ENCODE data around the gene TRMT61A. TPM values are rescaled to one million over a fixed set of nuclear protein-coding genes. Genes with fewer than 3 reads are reported as not detected.

The TRMT61A gene
- polyA plus RNA-seq, 1 donor from 2014 or later, result 8.2 TPM

DNA sequence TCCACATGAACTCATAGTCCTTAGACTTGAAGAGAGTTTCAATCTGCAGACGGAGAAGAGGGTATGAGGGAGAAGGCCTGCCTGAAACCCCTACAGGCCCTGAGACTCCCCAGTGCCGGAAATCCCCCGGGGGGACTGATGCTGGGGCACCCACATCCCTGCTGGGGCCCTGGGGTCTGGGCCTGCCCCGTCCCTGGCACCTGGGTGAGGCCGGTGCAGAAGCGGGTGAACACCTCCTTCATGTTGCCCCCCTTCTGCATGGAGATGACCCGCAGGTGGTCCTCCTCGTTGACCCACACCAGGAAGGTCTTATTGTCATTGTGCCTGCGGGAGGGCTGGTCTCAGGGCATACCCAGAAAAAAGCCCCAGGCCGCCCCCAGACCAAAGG, 8.7 kb upstream of the TRMT61A start:
- H3K4me3 ChIP-seq (ENCODE audit: low read length), result peak overlapping the region; percentile 91
- no peaks in the 10 kb centered on the region for H3K9me3 ChIP-seq (ENCODE audit: low read length)
- no peaks in the 10 kb centered on the region for H3K9me2 ChIP-seq (ENCODE audit: insufficient read depth, low read length)
- no peak overlapping the region for H2AFZ ChIP-seq (ENCODE audit: low read depth, low read length)
- H3K4me2 ChIP-seq (ENCODE audit: low read length), result peak overlapping the region; percentile 44
- peaks cover 7% of the 10 kb centered on the region for H3K36me3 ChIP-seq (ENCODE audit: insufficient read depth, low read length)
- peak overlapping the region; percentile 90 for H3K27ac ChIP-seq (ENCODE audit: low read length)
- no peaks in the 10 kb centered on the region for H3K27me3 ChIP-seq (ENCODE audit: insufficient read depth, low read depth, low read length)
- H3K9ac ChIP-seq (ENCODE audit: low read length), result peak overlapping the region; percentile 97
- H3F3A ChIP-seq (ENCODE audit: insufficient read depth, low read length, poor library complexity, severe bottlenecking), result no peaks in the 10 kb centered on the region
- peaks cover 19% of the 10 kb centered on the region for H4K20me1 ChIP-seq (ENCODE audit: insufficient read depth)
- H3K79me2 ChIP-seq (replicated peaks; ENCODE audit: insufficient read depth, low read length), result peaks cover 16% of the 10 kb centered on the region
- TF ChIP-seq MXI1 (conservative IDR thresholded peaks at IDR 0.05; ENCODE audit: poor library complexity, severe bottlenecking), result no peak
- TF ChIP-seq TAF1 (IDR thresholded peaks at IDR 0.05; ENCODE audit: low read depth), result no peak

DNA sequence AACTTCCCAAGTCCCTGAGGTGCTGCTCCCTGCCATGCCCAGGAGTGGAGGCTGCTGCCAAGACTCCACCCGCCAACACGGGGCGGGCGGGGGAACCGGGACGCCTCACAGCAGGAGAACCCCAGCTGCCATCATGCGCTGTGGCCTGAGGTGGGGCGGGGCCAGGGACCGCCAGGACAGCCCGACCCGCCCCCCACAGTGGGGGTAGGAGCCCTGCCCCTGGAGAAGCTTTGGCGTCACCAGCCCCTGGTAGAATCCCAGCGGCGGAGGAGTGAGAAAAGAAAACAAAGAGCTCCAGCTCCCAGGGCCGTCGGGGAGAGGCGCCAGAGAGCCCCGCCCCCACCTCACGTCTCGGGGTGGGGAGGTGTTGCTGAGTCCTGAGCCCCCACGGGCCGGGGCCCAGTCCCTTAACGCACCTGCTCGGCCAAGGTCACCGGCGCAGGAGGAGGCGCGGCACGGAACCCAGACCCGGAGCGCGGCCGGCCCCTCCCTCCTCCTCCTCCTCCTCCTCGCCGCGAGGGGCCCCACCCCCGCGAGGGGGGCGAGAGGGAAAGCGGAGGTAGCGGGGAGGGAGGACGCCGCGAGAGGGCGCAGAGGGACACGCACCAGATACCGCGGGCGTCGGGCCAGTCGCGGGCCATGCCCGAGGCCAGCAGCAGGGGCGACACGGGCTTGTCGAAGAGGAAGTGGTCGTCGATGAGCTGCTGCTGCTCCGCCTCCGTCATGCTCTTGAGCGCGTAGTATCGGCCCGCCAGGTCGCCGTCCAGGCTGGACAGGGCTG, 8.1 kb upstream of the TRMT61A start:
- Histone ChIP-seq H3F3A (ENCODE audit: insufficient read depth, low read length, poor library complexity, severe bottlenecking) (no peaks in the 10 kb centered on the region), H3K27me3 (ENCODE audit: insufficient read depth, low read depth, low read length) (no peaks in the 10 kb centered on the region), H2AFZ (ENCODE audit: low read depth, low read length) (no peak overlapping the region), H3K27ac (ENCODE audit: low read length) (peak overlapping the region; percentile 90), H4K20me1 (ENCODE audit: insufficient read depth) (peaks cover 19% of the 10 kb centered on the region), H3K9me3 (ENCODE audit: low read length) (no peaks in the 10 kb centered on the region), H3K79me2 (replicated peaks; ENCODE audit: insufficient read depth, low read length) (peaks cover 16% of the 10 kb centered on the region), H3K4me3 (ENCODE audit: low read length) (peak overlapping the region; percentile 91), H3K36me3 (ENCODE audit: insufficient read depth, low read length) (peaks cover 7% of the 10 kb centered on the region), H3K4me2 (ENCODE audit: low read length) (peak overlapping the region; percentile 44), H3K9ac (ENCODE audit: low read length) (peak overlapping the region; percentile 97), H3K9me2 (ENCODE audit: insufficient read depth, low read length) (no peaks in the 10 kb centered on the region)
- TF ChIP-seq TAF1 (IDR thresholded peaks at IDR 0.05; ENCODE audit: low read depth), result no peak
- TF ChIP-seq EP300 (conservative IDR thresholded peaks at IDR 0.05; ENCODE audit: poor library complexity, severe bottlenecking), result no peak
- TF ChIP-seq, protein P1, sequence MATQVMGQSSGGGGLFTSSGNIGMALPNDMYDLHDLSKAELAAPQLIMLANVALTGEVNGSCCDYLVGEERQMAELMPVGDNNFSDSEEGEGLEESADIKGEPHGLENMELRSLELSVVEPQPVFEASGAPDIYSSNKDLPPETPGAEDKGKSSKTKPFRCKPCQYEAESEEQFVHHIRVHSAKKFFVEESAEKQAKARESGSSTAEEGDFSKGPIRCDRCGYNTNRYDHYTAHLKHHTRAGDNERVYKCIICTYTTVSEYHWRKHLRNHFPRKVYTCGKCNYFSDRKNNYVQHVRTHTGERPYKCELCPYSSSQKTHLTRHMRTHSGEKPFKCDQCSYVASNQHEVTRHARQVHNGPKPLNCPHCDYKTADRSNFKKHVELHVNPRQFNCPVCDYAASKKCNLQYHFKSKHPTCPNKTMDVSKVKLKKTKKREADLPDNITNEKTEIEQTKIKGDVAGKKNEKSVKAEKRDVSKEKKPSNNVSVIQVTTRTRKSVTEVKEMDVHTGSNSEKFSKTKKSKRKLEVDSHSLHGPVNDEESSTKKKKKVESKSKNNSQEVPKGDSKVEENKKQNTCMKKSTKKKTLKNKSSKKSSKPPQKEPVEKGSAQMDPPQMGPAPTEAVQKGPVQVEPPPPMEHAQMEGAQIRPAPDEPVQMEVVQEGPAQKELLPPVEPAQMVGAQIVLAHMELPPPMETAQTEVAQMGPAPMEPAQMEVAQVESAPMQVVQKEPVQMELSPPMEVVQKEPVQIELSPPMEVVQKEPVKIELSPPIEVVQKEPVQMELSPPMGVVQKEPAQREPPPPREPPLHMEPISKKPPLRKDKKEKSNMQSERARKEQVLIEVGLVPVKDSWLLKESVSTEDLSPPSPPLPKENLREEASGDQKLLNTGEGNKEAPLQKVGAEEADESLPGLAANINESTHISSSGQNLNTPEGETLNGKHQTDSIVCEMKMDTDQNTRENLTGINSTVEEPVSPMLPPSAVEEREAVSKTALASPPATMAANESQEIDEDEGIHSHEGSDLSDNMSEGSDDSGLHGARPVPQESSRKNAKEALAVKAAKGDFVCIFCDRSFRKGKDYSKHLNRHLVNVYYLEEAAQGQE (IDR thresholded peaks at IDR 0.05; ENCODE audit: borderline replicate concordance), result peak; percentile 6
- TF ChIP-seq SMC3 (conservative IDR thresholded peaks at IDR 0.05; ENCODE audit: poor library complexity), result peak; percentile 67
- TF ChIP-seq, protein P2, sequence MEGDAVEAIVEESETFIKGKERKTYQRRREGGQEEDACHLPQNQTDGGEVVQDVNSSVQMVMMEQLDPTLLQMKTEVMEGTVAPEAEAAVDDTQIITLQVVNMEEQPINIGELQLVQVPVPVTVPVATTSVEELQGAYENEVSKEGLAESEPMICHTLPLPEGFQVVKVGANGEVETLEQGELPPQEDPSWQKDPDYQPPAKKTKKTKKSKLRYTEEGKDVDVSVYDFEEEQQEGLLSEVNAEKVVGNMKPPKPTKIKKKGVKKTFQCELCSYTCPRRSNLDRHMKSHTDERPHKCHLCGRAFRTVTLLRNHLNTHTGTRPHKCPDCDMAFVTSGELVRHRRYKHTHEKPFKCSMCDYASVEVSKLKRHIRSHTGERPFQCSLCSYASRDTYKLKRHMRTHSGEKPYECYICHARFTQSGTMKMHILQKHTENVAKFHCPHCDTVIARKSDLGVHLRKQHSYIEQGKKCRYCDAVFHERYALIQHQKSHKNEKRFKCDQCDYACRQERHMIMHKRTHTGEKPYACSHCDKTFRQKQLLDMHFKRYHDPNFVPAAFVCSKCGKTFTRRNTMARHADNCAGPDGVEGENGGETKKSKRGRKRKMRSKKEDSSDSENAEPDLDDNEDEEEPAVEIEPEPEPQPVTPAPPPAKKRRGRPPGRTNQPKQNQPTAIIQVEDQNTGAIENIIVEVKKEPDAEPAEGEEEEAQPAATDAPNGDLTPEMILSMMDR (IDR thresholded peaks at IDR 0.05; ENCODE audit: poor library complexity, severe bottlenecking), result peak; percentile 75
- TF ChIP-seq EZH2 (IDR thresholded peaks at IDR 0.05; ENCODE audit: borderline replicate concordance, insufficient read depth, low read length, poor library complexity, severe bottlenecking), result no peak
- TF ChIP-seq RAD21 (conservative IDR thresholded peaks at IDR 0.05), result peak; percentile 49
- peak; percentile 53 for TF ChIP-seq MXI1 (conservative IDR thresholded peaks at IDR 0.05; ENCODE audit: poor library complexity, severe bottlenecking)

All from neural cell (in vitro differentiated cells).